DMS53 treated with DMSO at 0.1 percent for 48 hours (cell line): Measurements from ENCODE around the gene TFR2.
"Not testable (repeated sequence)": the region's sequence is repeated elsewhere in the genome, so short reads cannot be mapped to it uniquely, and the experiment has no call there.

Source experiments
- DNase-seq: peaks from one replicate; lab custom pipeline; 2025; ENCODE audit not compliant: unreplicated experiment; lab: John Stamatoyannopoulos, UW

The TFR2 gene

DNA sequence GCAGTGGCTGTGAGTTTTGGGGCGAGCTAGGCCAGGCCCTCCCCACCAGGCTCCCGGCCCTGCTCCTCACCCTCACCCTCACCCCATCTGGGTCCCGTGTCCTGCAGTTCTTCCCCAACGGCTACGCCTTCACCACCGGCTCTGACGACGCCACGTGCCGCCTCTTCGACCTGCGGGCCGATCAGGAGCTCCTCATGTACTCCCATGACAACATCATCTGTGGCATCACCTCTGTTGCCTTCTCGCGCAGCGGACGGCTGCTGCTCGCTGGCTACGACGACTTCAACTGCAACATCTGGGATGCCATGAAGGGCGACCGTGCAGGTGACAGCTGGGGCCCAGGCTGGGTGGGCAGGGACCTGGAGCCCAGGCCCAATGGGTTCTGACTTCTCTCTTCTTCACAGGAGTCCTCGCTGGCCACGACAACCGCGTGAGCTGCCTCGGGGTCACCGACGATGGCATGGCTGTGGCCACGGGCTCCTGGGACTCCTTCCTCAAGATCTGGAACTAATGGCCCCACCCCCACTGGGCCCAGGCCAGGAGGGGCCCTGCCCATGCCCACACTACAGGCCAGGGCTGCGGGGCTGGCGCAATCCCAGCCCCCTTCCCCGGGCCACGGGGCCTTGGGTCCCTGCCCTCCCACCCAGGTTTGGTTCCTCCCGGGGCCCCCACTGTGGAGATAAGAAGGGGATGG, 37.1 kb upstream of the TFR2 start:
- DNase-seq: no peak

DNA sequence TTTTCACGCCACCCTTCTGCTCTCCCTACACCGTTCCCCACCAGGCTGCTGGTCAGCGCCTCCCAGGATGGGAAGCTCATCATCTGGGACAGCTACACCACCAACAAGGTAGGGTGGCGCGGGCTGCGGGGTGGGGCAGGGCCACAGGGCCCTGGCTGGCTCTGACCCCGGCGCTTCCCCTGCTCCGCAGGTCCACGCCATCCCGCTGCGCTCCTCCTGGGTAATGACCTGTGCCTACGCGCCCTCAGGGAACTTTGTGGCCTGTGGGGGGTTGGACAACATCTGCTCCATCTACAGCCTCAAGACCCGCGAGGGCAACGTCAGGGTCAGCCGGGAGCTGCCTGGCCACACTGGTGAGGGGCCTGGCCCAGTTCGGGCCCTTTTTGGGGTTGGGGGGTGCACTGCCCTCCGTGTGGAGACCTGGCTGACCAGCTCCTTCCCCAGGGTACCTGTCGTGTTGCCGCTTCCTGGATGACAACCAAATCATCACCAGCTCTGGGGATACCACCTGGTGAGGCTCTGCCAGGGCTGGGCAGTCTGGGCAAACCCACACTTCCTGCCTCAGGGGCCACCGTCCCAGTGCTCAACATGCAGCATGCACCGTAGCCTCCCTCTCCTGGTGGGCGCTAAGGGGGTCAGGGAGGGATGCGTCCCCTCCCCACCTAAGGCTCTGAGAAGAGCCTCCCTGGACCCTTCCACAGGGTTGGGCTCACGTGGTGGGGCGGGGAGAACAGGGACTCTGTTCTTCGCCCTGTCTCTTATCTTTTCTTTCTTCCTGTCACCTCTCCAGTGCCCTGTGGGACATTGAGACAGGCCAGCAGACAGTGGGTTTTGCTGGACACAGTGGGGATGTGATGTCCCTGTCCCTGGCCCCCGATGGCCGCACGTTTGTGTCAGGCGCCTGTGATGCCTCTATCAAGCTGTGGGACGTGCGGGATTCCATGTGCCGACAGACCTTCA, 36.2 kb upstream of the TFR2 start:
- no peak for DNase-seq

DNA sequence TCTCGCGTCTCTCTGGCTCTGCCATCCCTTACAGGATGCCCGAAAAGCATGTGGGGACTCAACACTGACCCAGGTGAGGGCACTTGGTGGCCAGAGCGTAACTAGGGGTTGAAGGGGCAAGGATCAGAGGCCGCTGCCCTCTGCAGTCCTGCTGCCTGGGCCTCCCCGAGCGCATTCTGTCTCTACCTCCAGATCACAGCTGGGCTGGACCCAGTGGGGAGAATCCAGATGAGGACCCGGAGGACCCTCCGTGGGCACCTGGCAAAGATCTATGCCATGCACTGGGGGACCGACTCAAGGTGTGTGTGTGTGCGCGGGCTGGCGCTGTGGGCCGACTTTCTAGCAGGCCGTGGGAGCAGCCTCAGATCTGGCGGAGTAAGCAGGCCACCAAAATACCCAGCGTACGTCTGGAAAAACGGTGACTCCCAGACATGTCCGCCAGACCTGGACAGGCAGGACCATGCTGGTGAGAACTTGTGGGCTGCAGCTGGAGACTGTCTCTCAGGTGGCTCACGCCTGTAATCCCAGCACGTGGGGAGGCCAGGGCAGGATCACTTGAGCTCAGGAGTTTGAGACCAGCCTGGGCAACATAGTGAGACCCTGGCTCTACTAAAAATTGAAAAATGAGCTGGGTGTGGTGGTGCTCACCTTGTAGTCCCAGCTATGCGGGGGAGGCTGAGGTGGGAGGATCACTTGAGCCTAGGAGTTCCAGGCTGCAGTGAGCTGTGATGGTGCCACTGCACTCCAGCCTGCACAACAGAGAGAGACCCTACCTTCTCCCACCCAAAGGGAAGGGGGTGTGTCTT, 35.4 kb upstream of the TFR2 start:
- no peak for DNase-seq

DNA sequence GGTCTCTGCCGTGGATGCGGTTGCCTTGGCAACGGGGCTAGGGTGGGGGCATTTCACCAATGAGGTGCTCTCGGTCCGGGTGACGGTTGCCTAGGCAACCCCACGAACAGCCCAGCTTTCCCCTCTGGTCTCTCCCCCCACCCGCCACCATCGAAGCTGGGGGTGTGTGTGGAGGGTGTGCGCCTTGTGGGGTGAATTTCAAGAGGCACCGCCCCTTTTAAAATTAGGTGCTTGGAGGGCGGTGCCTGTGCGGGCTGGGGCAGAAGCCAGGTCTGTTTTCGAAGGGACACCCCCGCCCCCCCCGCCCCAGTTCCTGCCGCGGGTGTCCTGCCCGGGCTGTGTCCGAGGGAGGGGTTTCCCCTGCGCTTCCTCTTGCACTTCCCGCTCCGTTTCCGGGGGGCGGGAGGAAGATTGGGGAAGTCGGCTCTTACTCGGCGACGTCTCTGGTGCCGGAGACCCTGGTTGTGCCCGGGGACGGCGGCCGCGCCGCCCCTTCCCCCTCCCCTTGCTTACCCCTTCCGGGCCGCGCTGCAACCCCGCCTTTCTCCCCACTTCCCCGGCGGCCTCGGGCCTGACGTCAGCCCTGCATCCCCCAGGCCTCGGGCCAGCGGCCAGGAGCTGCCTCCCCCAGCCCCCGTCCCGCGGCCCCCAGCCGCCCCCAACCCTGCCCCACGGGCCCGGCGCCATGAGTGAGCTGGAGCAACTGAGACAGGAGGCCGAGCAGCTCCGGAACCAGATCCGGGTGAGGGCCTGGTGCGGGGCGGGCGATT, 34.4 kb upstream of the TFR2 start:
- no peak for DNase-seq

DNA sequence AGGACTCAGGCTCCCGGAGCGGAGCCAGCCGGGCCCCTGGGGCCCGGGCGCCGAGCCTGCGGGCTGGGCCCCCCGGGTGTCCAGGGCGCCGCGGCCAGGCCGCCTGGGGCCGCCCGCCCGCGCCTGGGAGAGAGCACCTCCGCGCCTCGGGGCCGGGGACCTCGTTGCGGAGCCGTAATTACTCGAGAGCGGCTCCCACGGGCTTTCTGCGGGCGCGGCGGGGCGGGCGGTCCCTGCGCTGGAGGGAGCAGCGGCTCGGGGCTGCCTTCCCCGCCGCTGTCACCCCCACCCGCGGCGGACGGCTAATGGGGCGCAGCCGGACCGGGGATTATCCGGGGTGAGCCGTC, 33.7 kb upstream of the TFR2 start:
- DNase-seq: no peak

DNA sequence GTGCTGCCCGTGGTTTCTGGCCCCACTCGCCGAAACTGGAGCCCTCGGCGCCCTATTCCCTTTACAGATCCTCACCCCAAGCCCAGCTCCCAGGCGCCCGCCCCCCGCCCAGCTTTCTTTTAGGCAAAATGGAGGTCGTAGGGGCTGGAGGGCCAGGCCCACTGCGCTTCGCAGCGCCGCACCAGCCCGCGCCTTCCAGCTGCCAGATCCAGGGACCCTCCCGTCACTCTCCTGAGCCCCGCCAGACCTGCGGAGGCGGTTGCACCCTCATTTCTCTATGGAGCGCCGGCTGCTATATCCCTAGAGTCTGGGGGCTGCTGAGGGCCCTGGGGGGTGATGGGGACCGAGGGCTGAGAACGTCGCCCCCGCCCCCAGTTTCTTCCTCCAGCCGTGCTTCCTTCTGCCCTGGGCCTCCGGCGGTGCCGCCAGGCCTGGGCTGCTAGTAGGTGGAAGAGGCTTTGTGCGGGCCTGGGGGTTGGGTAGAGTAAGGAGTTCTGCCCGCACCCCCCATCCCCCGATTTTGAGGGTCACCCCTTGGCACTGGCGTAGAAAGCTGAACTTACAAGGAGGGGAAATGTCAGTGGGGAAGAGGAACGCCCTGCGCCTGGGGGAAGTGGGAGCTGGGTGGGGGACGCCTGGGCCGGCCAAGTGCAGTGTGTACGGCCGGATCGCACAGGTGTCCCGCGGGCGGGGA, 33.2 kb upstream of the TFR2 start:
- DNase-seq: peak; percentile 24

DNA sequence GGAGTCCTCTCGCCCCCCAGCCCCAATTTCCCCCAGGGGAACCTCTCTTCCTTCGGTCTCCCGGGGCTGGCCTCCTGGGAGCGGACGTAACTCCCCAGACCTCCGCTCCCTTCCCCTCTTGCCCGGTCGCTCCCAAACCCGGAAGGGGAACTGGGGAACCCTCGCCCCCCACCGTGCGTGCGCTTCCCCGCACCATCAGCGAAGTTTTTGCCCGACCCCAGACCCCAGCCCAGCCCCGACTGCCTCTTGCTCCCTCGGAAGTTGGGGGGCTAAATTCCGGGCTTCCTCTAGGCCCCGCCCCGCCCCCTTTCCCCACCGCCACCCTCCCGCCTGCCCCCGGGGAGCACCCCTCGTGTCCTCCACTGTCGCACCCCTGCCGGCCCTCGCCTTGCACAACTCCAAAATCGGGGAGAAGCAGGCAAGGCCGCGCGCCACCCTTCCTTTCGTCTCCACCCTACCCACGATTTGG, 32.6 kb upstream of the TFR2 start:
- peak; percentile 65 for DNase-seq

DNA sequence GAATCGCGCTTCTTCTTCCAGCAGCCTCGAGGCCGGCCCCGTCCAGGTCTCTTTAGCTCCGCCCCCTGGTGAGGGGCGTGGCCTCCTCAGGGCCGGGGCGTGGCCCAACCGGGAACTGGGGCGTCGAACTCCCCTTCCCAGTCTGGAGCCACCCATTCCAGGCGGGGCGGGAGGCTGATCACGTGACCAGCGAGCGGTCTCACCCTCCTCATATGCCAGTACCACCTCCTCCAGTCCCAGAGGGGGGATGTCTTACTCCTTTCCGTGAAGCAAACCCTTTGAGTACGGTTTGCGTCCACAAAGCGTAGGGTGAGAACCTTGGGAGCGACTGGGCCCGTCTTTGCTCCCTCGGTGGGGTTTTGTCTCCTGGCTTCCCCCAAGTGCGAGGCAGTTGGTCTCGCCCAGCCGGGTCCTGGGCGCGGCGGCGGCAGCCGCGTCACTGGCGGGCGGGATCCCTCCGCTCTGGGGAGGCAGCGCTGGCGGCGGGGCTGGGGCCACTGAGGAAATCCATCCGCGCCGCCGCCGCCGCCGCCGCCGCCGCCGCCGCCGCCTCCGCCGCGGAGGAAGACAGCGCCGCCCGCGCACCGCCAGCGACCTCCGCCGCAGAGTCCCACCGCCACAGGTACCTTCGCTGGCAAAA, 32.1 kb upstream of the TFR2 start, which contains the start of gene GNB2:
TSS of gene GNB2 (plus strand) at position 439 of the 640 bp plus-strand sequence. CDS start 2,526 bp downstream, outside the sequence.
- peak; percentile 97 for DNase-seq

DNA sequence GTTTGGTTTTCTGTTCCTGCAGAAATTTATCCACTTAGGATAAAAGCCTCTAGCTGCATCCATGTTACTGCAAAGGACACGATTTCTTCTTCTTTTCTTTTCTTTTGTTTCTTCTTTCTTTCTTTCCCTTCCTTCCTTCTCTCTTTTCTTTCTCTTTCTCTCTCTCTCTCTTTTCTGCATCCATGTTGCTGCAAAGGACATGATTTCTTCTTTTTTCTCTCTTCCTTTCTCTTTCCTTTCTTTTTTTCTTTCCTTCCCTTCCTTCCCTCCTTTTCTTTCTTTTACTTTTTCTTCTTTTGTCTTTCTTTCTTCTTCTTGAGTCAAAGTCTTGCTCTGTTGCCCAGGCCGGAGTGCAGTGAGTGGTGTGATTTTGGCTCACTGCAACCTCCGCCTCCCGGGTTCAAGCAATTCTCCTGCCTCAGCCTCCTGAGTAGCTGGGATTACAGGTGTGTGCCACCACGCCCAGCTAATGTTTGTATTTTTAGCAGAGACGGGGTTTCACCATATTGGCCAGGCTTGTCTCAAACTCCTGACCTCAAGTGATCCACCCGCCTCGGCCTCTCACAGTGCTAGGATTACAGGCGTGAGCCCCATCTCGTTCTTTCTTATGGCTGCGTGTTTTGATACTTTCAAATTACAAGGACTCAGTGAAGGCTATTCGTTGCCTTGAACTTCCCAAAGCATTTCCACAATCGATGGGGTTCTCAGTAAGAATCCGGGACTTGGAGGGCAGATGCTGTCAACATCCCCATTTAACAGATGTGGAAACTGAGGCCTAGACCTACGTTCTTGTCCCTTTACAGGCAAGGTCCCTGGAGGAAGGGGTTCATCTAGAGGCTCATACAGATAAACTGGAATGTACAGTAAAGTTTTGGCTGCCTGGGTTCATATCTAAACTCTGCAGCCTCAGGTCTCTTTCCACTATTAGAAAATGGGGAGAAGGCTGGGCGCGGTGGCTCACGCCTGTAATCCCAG, 30.3 kb upstream of the TFR2 start:
- DNase-seq: no peak

DNA sequence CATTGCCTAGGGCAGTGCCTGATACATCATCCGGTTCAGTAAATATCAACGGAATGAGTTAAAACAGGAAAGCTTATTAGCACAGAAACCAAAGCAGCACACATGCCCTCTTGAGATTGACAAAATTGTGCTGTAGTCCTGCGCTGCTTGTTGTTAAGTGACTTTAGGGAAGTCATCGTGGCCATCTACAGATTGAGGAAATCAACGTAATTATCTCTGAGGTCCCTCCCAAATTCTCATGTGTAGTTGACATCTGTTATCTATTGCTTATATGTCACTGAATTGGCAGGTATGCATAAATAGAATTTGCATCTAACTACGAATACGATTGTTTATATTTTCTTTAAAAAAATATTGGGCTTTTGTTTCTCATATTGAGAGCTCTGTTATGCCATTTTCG, 28.7 kb upstream of the TFR2 start:
- no peak for DNase-seq

DNA sequence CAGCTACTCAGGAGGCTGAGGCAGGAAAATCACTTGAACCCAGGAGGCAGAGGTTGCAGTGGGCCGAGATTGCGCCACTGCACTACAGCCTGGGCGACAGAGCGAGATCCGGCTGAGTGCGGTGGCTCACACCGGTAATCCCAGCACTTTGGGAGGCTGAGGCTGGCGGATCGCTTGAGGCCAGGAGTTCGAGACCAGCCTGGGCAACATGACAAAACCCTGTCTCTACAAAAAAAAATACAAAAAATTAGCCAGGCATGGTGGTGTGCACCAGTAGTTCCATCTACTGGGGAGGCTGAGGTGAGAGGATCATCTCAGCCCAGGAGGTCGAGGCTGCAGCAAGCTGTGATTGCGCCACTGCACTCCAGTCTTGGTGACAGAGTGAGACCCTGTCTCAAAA, 27.8 kb upstream of the TFR2 start:
- DNase-seq: not testable (repeated sequence)

DNA sequence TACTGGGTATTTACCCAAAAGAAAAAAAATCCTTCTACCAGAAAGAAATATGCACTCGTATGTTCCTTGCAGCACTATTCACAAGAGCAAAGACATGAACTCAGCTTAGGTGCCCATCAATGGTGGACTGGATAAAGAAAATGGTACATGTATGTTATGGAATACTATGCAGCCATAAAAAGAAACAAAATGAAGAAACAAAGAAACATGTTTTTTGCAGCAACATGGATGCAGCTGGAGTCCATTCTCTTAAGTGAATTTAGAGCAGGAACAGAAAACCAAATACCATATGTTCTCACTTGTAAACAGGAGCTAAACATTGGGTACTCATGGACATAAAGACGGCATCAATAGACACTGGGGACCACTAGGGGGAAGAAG, 26.7 kb upstream of the TFR2 start:
- no peak for DNase-seq

DNA sequence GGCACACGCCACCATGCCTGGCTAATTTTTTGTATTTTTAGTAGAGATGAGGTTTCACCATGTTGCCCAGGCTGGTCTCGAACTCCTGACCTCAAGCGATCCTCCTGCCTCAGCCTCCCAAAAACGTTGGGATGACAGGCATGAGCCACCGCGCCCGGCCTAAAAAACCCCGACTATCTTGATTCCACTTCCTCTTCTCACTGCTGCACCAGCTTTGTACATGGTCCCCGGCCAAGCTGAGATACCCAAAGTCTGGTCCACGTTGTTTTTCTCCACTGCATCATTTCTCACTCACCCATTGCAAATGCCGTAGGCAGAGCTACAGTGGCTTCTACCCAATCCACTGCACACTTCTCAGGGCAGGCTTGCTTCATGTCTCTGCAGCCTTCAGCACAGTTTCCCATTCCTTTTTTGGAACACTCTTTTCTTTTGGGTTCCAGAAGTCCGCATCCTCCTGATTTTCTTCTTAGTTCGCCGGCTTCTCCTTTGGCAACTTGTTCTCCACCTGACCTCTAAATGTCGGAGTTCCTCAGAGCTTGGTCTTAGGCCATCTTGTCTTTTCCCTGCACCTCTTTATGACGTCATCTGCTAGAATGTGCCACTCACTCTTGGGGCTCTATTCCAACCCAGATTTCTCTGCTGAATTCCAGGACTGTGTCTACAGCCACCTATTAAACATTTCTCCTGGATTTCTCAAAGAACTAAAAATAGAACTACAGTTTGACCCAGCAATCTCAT, 26.1 kb upstream of the TFR2 start:
- DNase-seq: no peak

DNA sequence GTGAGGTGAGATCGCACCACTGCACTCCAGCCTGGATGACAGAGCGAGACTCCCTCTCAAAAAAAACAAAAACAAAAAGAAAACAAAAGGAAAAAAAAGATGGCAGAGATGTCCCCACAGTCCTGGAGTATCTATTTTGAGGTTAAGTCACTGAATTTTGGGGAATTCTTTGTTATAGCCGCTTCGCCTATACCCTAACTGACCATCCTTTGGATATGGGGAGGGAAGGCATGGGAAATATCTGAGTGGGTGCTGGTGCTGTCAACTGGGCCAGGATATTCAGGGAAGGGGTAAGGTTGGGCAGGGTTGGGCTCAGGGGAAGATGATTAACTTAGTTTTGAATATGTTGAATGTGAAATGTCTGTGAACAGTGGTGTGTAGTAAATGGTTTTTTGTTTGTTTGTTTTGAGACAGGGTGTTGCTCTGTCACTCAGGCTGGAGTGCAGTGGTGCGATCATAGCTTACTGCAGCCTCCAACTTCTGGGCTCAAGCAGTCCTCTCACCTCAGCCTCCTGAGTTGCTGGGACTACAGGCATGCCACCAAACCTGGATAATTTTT, 23.9 kb upstream of the TFR2 start:
- no peak for DNase-seq

DNA sequence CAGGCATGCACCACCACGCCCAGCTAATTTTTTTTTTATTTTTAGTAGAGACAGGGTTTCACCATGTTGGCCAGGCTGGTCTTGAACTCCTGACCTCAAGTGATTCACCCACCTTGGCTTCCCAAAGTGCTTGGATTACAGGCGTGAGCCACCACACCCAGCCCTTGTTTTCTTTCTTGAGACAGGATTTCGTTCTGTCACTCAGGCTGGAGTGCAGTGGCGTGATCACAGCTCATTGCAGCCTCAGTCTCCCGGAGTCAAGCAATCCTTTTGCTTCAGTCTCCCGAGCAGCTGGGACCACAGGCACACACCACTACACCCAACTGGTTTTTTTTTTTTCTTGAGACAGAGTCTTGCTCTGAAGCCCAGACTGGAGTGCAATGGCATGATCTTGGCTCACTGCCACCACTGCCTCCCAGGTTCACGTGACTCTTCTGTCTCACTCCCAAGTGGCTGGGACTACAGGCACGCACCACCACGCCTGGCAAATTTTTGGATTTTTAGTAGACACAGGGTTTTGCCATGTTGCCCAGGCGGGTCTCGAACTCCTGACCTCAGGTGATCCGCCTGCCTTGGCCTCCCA, 20.9 kb upstream of the TFR2 start:
- DNase-seq: not testable (repeated sequence)

DNA sequence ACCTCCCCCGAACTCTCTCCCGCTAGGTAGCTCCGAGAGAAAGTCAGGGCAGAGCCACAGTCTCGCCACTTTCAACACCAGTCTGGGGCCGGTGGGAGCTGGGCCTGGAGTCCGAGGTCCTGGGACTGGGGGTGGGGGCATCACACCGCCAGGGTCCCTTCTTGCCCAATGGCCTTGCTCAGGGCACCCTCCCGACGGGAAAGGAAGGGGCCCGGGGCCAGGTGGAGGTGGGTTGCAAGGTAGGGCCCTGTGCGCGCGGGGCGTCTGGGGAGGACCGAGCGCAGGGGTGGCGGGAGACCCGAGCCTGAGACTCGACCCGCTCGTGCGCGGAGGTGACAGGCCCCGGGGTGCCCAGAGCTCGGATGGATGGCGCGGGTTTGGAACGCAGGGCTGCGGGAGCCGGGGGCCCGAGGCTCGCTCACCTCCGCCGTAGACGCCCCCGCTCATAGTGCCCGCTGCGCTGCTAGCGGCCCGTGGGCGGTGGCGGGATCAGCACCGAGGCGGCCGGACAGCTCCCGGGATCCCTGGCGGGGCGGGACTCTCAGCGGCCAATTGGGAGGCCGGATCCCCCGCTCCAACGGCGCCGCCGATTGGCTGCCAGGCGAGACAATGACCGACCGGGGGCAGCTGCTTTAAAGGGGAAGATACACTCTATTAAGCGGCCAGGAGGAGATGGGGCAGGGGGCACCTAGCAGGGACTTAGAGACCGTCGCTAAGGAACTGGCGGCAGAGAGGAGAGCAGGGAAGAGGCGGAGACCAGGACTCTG, 14.7 kb upstream of the TFR2 start, which contains the start of gene ACTL6B:
TSS of gene ACTL6B (minus strand) at position 541 of the 767 bp plus-strand sequence. CDS start at position 447, 94 bp downstream.
- peak; percentile 29 for DNase-seq
